RKO (cell line): Measurements from ENCODE around the gene LATS2.

Experiments used
- DNase-seq: peaks from one replicate; pipeline ENCODE4 v3.0.0-alpha.2; 2016; ENCODE audit warnings: low spot score

Gene LATS2

GRCh38 chr13:21047591-21048282 is 13.6 kb downstream of the LATS2 start:
- DNase-seq = no peak

DNA sequence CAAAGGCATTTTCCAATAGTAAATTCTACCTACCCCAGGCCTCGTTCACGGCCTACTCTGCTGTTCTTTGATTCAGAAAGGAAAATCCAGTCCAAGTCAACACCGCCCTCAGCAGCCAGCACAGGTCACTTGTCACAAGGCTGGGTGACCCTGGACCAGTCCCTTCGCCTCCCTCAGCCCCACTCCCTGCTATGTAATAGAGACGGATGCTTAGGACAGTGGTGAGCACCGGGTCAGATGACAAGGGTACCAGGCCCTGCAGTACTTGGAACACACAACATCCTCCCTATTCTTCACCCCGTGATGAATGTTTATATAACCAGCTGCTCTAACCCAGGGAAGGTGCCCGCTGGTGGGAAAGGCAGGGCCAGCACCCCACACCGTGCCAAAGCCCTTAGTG is 14.3 kb downstream of the LATS2 start:
- DNase-seq = no peak

- DNase-seq = no peak
These were observed 15.2 kb downstream of the LATS2 start for GRCh38 chr13:21046203-21046602.

- no peak for DNase-seq
These were observed 16.3 kb downstream of the LATS2 start for GRCh38 chr13:21045100-21045499.

DNA sequence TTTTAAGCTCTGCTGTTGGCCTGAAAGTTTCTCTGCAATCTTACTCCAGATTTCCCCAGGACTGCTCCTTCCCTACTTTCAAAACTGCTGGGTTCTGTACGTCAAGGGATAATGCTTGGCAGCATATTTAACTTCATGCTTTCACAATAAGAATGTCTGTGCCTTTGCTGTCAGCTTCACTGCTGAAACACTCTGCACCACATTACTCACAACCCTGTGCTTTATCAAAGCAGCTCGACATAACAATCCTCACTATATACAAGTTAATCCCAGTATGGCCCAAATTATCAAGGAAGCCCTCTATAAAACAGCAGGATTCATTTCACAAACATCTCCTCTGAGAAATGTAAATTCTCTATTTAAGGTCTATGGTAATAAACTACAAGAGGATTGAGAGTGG is 17.5 kb downstream of the LATS2 start:
- no peak for DNase-seq

DNA sequence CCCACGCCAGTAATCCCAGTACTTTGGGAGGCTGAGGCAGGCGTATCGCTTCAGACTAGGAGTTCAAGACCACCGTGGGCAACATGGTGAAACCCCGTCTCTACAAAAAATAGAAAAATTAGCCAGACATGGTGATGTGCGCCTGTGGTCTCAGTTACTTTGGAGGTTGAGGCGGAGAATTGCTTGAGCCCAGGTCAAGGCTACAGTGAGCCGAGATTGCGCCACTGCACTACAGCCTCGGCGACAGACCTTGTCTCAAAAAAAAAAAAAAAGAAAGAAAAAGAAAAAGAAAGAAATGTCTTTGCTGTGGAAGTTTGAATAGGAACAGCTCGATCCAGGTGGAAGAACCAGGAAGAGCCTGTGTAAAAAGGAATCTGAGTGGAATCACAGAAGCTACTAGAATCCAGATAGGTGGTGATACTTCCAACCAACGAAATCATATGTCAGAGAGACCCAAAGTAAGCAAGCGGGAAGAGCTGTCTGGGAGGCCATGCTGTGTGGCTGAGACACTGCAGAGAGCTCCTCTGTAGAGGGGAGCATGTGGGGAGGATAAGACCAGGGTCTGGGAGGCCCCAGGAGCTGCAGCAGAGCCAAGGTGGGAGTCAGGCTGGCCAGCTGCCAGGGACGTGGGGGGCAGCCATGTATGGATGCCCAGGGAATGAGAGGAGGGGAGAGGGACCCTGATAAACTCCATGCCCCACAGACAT is 21.1 kb downstream of the LATS2 start:
- no peak for DNase-seq

- no peak for DNase-seq
These were observed 22.1 kb downstream of the LATS2 start for GRCh38 chr13:21039097-21039800.

DNA sequence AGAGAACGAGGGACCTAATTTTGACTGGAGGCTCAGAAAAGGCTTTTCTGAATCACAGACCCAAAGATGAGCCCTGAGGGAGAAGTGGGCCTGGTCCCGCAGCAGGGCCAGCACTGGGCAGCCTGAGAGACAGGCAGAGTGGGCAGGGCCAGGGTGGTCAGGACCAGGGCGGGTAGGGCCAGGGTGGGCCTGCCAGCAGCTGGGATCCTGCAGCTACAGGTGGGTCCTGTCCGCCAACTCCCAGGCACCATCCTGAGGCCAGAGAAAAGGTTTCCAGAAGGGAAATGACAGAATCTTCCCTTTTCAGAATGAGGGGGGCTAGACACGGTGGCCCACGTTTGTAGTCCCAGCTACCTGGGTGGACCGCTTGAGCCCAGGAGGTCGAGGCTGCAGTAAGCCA is 23.7 kb downstream of the LATS2 start:
- no peak for DNase-seq

DNA sequence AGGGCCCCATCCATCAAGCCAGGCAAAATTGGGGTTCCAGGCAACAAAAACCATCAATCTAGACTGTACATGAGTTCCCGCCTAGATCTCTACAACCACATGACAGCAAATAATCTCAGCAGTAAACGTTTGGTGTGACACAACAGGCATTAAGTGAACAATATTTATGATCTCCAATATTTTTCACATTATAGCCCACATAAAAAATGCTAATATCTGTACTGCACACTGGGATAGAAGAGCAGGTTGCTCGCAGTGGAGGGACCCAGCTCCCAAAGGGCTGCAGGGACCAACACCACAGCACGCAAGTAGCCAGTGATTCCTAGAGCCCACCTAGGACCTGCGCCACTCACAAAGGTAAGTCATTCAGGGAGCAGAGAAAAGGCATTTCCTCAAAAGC is 25.9 kb downstream of the LATS2 start:
- no peak for DNase-seq

- no peak for DNase-seq
These were observed 26.7 kb downstream of the LATS2 start for GRCh38 chr13:21034603-21035191.

GRCh38 chr13:21033856-21034602 is 27.4 kb downstream of the LATS2 start:
- no peak for DNase-seq

DNA sequence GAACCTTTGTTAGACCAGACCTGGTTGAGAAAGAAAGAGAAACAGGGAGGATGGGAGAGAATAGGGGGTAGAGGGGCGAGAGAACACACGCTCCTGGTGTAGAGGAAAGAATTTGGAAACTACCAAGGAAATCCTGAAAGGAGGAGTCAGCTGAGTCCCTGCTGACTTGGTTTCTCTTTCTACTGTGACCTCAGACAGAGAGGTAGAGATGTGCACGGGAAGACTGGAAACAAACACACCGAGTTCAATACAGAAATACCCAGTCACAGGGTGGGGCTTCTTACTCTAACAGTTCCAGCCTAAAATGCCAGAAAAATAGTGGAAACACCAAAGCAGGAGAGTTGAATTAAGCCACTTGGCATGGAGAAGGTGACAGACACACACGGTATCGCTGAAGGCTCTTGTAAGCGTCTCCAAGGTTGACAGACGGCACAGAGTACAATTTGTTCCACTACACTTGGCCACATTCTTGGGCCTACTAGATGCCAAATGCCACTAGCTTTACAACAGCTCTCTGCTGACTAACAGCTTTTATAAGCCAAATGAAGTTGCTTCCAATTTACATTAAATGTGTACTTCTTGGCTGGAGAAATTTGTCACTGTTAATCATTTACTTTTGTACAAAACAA is 28.1 kb downstream of the LATS2 start:
- no peak for DNase-seq

DNA sequence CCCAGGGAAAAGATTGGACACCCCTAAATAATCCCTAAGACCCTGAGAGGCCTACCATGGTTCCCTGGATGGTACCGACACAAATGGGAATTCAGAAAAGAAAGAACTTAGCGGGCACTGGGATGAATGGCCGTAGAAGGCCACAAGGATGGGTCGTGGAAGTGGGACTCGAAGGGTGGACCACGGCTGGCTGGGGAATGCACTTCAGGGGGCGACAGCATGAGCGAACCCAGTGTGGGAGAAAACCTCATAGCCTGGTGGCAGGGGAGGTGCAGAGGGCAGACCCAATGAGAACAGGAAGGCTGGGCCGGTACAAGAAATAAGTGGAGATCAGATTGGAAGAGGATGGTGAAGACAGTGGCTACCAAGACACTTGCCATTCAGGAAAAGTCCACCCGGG is 28.7 kb downstream of the LATS2 start:
- no peak for DNase-seq

GRCh38 chr13:21031594-21032275 is 29.7 kb downstream of the LATS2 start:
- no peak for DNase-seq

DNA sequence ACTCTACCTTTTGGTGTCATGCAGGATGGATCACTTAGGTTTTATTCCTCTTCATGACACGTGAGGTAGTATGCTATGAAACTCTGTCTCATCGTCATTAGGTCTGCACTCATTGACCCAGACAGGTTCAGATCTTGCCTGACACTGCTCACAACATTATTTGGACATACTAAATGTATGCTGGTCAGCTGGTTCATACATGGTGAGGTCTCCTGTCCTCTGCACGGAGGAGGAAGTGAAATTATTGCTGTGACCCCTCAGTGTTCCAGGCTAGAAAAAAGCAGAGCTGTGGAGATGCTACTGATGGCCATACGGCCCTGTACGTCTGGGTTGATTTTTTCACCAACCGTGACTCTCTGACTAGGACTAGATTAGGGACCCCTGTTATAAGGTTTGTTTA is 35.8 kb downstream of the LATS2 start:
- DNase-seq = no peak

GRCh38 chr13:21022056-21022979 is 39.1 kb downstream of the LATS2 start:
- DNase-seq = no peak

DNA sequence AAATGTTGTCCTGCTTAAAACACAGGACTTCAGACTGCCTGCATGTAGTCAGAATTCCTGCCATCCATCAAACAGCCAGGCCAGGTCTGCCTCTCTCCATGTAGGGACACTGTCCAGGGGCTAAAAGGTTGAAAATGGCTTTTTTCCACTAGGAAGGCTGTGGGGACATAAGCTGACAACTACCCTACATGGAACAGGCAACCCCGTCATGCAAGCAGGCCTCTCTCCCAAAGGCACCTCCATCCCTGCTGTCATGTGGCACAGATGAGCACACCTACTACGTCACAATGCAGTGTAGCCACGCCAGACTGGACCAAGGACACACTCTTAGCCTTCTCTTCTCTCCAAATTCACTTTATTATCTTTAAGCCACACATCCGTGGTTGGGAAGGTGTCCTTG is 40.8 kb downstream of the LATS2 start:
- no peak for DNase-seq

GRCh38 chr13:21020176-21020575 is 41.2 kb downstream of the LATS2 start:
- DNase-seq = no peak

DNA sequence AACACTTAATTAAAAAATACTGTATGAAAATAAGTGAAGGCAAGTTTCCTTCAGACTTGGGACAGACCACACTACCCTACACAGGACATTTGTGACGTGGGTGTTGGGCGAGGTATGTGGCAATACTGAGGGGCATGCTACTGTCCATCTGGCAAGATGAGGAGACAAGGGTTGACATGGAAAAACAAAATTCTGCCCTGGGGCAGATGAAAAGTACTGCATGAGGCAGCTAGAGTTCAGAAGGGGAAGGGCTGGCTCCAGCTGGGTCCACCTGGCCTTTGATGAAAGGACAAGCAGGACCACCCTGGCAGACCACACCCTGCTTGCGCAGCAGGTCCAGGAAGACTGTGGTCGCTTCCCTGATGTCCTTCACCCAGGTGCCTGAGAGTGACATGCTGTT is 43.2 kb downstream of the LATS2 start:
- DNase-seq = no peak

DNA sequence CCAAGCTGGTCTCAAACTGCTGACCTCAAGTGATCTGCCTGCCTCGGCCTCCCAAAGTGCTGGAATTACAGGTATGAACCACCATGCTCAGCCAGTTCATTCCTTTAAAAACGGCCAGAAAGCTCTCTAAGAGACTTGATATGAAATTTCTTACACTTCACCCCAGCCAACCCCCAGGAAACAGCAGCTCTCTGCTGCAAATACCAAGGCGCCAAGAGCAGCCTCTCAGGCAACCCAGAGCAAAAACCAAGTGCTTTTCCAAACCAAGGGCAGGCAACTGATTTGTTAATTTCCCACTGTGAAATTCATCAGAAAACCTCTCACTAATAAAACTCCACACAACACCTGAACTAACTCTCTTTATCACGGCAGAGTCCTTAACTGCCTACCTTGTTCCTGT is 44.9 kb downstream of the LATS2 start:
- no peak for DNase-seq
